Uterus (tissue), 4 donors: ENCODE results near the gene SUSD1. TPM values are rescaled to one million over a fixed set of nuclear protein-coding genes. Genes with fewer than 3 reads are reported as not detected.

Experiments used
- DNase-seq, 2 donors: peaks; one replicate each; pipeline ENCODE4 v3.0.0-alpha.2; 2019 to 2020
- H3K27ac ChIP-seq, 2 donors: fragments of 200-600 bp; sonication (generic); 1 replicate in 1 of 2; 2 replicates in 1 of 2; pipeline ENCODE4 v1.5.1; 2016 to 2018
- H3K27me3 ChIP-seq, 2 donors: fragments of 200-600 bp; sonication (generic); one replicate each; pipeline ENCODE4 v1.5.1; 2018 to 2019; ENCODE audit warnings: control low read depth in 1 of 2
- H3K36me3 ChIP-seq, 2 donors: fragments of 200-600 bp; sonication (generic); one replicate each; pipeline ENCODE4 v1.5.1; 2019; ENCODE audit warnings: control low read depth in 1 of 2
- H3K4me1 ChIP-seq, 2 donors: fragments of 200-600 bp; sonication (generic); one replicate each; pipeline ENCODE4 v1.5.1; 2018 to 2019; ENCODE audit warnings: control low read depth in 1 of 2
- H3K4me3 ChIP-seq, 2 donors: fragments of 200-600 bp; sonication (generic); 1 replicate in 1 of 2; 2 replicates in 1 of 2; pipeline ENCODE4 v1.5.1; 2018 to 2019; ENCODE audit warnings: mild to moderate bottlenecking in 1 of 2
- H3K9me3 ChIP-seq, 2 donors: fragments of 200-600 bp; sonication (generic); one replicate each; pipeline ENCODE4 v1.5.1; 2019; ENCODE audit warnings: control low read depth in 1 of 2
- CTCF ChIP-seq, 4 experiments: fragments of 200-600 bp in 2 of 4; fragments of 450-650 bp in 2 of 4; sonication (generic) in 2 of 4; IDR thresholded peaks; one replicate each; pipeline ENCODE4 v1.5.1; 2016 to 2019; ENCODE audit warnings: antibody characterized with exemption in 4 of 4, mild to moderate bottlenecking in 2 of 4, moderate library complexity in 1 of 4
- POLR2A ChIP-seq, 2 donors: fragments of 450-650 bp; IDR thresholded peaks; one replicate each; pipeline ENCODE4 v1.6.1; 2016; ENCODE audit warnings: antibody characterized with exemption in 2 of 2, mild to moderate bottlenecking in 1 of 2, moderate library complexity in 1 of 2
- intact Hi-C: fragments of 100-400 bp; cut with DNase I; formaldehyde crosslinking; loops from one replicate; pipeline ENCODE4 v1.15.1; 2023; ENCODE audit warnings: low total_unique reads
- total RNA-seq, 4 donors: library from RNA; depleted of rRNA in 3 of 4; stranded (reverse); fragments of >200 nt in 3 of 4; gene quantifications; one replicate each; pipeline versions ENCODE4 v1.1.0 to v1.2.4, GENCODE V29; 2014 to 2023
- donor health status: DM: yes; HTN: yes; CAD: no.

Gene SUSD1
- total RNA-seq, 4 donors from 2014 or later, result 2.9 to 22.5 (median 10.0) TPM

GRCh38 chr9:112159781-112160180, 15.3 kb downstream of the SUSD1 start:
- no peak overlapping the region for H3K27ac ChIP-seq
- H3K4me1 ChIP-seq, result no peaks in the 10 kb centered on the region
- no peak overlapping the region for H3K4me3 ChIP-seq
- no peaks in the 10 kb centered on the region for H3K36me3 ChIP-seq
- intact Hi-C loops, result no loop called here
- TF ChIP-seq CTCF (IDR thresholded peaks at IDR 0.05), result no peak
- H3K27me3 ChIP-seq, result no peaks in the 10 kb centered on the region
- DNase-seq, result no peak
- no peaks in the 10 kb centered on the region for H3K9me3 ChIP-seq

- TF ChIP-seq POLR2A (IDR thresholded peaks at IDR 0.05), result no peak
- H3K4me1 ChIP-seq, result no peaks in the 10 kb centered on the region
These were observed 16.3 kb downstream of the SUSD1 start for GRCh38 chr9:112158656-112159367.

GRCh38 chr9:112157961-112158360, 17.1 kb downstream of the SUSD1 start:
- Histone ChIP-seq H3K4me3 (no peak overlapping the region), H3K36me3 (no peaks in the 10 kb centered on the region), H3K27ac (no peak overlapping the region), H3K27me3 (no peaks in the 10 kb centered on the region), H3K9me3 (no peaks in the 10 kb centered on the region), H3K4me1 (no peaks in the 10 kb centered on the region)
- DNase-seq, result no peak
- intact Hi-C loops, result no loop called here
- TF ChIP-seq CTCF (IDR thresholded peaks at IDR 0.05), result no peak
- no peak for TF ChIP-seq POLR2A (IDR thresholded peaks at IDR 0.05)

More at GRCh38 chr9:112158656-112159367, 16.3 kb downstream of the SUSD1 start:
- Histone ChIP-seq H3K27ac (no peak overlapping the region), H3K36me3 (no peaks in the 10 kb centered on the region), H3K27me3 (no peaks in the 10 kb centered on the region), H3K9me3 (no peaks in the 10 kb centered on the region), H3K4me3 (no peak overlapping the region)
- DNase-seq, result no peak
- intact Hi-C loops, result no loop called here

- intact Hi-C loops, result no loop called here
These were observed 18.0 kb downstream of the SUSD1 start for GRCh38 chr9:112157087-112157486.

GRCh38 chr9:112149211-112149610, 25.9 kb downstream of the SUSD1 start:
- no peak overlapping the region for H3K27ac ChIP-seq
- intact Hi-C loops, result no loop called here
- DNase-seq, result no peak
- no peaks in the 10 kb centered on the region for H3K27me3 ChIP-seq
- TF ChIP-seq POLR2A (IDR thresholded peaks at IDR 0.05), result no peak
- no peak for TF ChIP-seq CTCF (IDR thresholded peaks at IDR 0.05)
- H3K4me1 ChIP-seq, result no peaks in the 10 kb centered on the region
- H3K9me3 ChIP-seq, result no peaks in the 10 kb centered on the region
- H3K36me3 ChIP-seq, result no peaks in the 10 kb centered on the region
- H3K4me3 ChIP-seq, result no peak overlapping the region

More at GRCh38 chr9:112157087-112157486, 18.0 kb downstream of the SUSD1 start:
- H3K27ac ChIP-seq, result no peak overlapping the region
- no peaks in the 10 kb centered on the region for H3K27me3 ChIP-seq
- no peak for DNase-seq
- H3K4me3 ChIP-seq, result no peak overlapping the region
- H3K9me3 ChIP-seq, result no peaks in the 10 kb centered on the region
- H3K4me1 ChIP-seq, result no peaks in the 10 kb centered on the region
- no peak for TF ChIP-seq CTCF (IDR thresholded peaks at IDR 0.05)
- no peak for TF ChIP-seq POLR2A (IDR thresholded peaks at IDR 0.05)
- H3K36me3 ChIP-seq, result no peaks in the 10 kb centered on the region
